ENCODE measurements around the gene MYRF. TPM values are rescaled to one million over a fixed set of nuclear protein-coding genes. Genes with fewer than 3 reads are reported as not detected.

MYRF gene
- total and polyA plus RNA-seq, 2 of the 4 experiments (the other 2 are of a cell fraction): 1.6 to 10.7 TPM

- H3K4me1 ChIP-seq (ENCODE audit: control insufficient read depth, insufficient read depth, low read length): peaks cover 5% of the 10 kb centered on the region
- DNase-seq (no peak), ATAC-seq (ENCODE audit: low read depth) (no peak)
- no peak overlapping the region for H3K56ac ChIP-seq (ENCODE audit: extremely low read depth, insufficient read depth, low read length)
- H3K9me3 ChIP-seq (ENCODE audit: control insufficient read depth, insufficient read depth, low read length): no peaks in the 10 kb centered on the region
- H3K4me3 ChIP-seq (ENCODE audit: insufficient read depth, low read depth, low read length): no peak overlapping the region
- no peak overlapping the region for H2BK15ac ChIP-seq (ENCODE audit: low read depth, low read length)
- H2AFZ ChIP-seq (replicated peaks; ENCODE audit: low read length, poor library complexity): peak overlapping the region; percentile 11
- no peaks in the 10 kb centered on the region for H3K79me1 ChIP-seq (ENCODE audit: low read depth in 1 of 2, low read length in 2 of 2)
- H3K9ac ChIP-seq (ENCODE audit: low read depth, low read length): no peak overlapping the region
- ChIA-PET POLR2A (ENCODE audit: unreplicated experiment) (interaction anchor here (0.5 kb wide), 1 partner anchor 10 kb away, joined by 7 read pairs; no protein-coding TSS in a partner anchor), CTCF (no interaction called here)
- no peak overlapping the region for H2BK5ac ChIP-seq (ENCODE audit: low read depth, low read length, poor library complexity, severe bottlenecking)
- H4K91ac ChIP-seq (ENCODE audit: insufficient read depth, low read depth, low read length): no peak overlapping the region
- H3K4ac ChIP-seq (ENCODE audit: low read depth, low read length): no peak overlapping the region
- no peak overlapping the region for H4K8ac ChIP-seq (ENCODE audit: low read depth in 2 of 2, low read length in 2 of 2)
- no peak overlapping the region for H4K5ac ChIP-seq (ENCODE audit: low read depth, low read length)
- H2AK9ac ChIP-seq (replicated peaks; ENCODE audit: low read depth, low read length, poor library complexity): no peak overlapping the region
- H2BK20ac ChIP-seq (ENCODE audit: low read depth, low read length): no peak overlapping the region
- no peak overlapping the region for H3K27ac ChIP-seq (ENCODE audit: insufficient read depth, low read length)
- H4K20me1 ChIP-seq (ENCODE audit: insufficient read depth, low read length): no peaks in the 10 kb centered on the region
- TF ChIP-seq POLR2A (IDR thresholded peaks at IDR 0.05; ENCODE audit: low read depth, low read length) (no peak), ELK1 (IDR thresholded peaks at IDR 0.05; ENCODE audit: borderline replicate concordance, low read depth, low read length) (no peak), RFX5 (IDR thresholded peaks at IDR 0.05; ENCODE audit: low read depth, low read length) (no peak), CHD1 (IDR thresholded peaks at IDR 0.05; ENCODE audit: low read depth, low read length) (no peak), CEBPB (IDR thresholded peaks at IDR 0.05; ENCODE audit: low read depth, low read length) (no peak), NFE2L2 (IDR thresholded peaks at IDR 0.05; ENCODE audit: low read depth, low read length) (no peak), MAZ (IDR thresholded peaks at IDR 0.05; ENCODE audit: borderline replicate concordance, low read depth, low read length) (no peak; the same call in 1 of the 2 replicates), SMC3 (IDR thresholded peaks at IDR 0.05; ENCODE audit: low read depth, low read length) (no peak), MAFK (IDR thresholded peaks at IDR 0.05; ENCODE audit: low read depth, low read length) (no peak), RCOR1 (IDR thresholded peaks at IDR 0.05; ENCODE audit: insufficient replicate concordance, low read length) (no peak), RAD21 (IDR thresholded peaks at IDR 0.05; ENCODE audit: low read length) (no peak), MXI1 (IDR thresholded peaks at IDR 0.05; ENCODE audit: borderline replicate concordance, low read depth, low read length) (no peak), FOS (IDR thresholded peaks at IDR 0.05; ENCODE audit: low read depth, low read length) (no peak), BHLHE40 (IDR thresholded peaks at IDR 0.05; ENCODE audit: low read depth, low read length) (no peak), CTCF (conservative IDR thresholded peaks at IDR 0.05; ENCODE audit: low read depth, low read length) (no peak)
- TF ChIP-seq, protein P1, sequence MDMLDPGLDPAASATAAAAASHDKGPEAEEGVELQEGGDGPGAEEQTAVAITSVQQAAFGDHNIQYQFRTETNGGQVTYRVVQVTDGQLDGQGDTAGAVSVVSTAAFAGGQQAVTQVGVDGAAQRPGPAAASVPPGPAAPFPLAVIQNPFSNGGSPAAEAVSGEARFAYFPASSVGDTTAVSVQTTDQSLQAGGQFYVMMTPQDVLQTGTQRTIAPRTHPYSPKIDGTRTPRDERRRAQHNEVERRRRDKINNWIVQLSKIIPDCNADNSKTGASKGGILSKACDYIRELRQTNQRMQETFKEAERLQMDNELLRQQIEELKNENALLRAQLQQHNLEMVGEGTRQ (IDR thresholded peaks at IDR 0.05; ENCODE audit: low read depth, low read length): no peak
- H3K23ac ChIP-seq (ENCODE audit: low read depth, low read length): no peak overlapping the region
- H3K14ac ChIP-seq (replicated peaks; ENCODE audit: low read depth, low read length): no peak overlapping the region
- H2AK5ac ChIP-seq (ENCODE audit: low read depth, low read length): peak overlapping the region; percentile 31
- 20% methylated on average over 2 of the region's 21 CpGs; no CpG with 5 or more reads in 1 of the 2 experiments for WGBS, 2 experiments (ENCODE audit: extremely low coverage in 2 of 2, insufficient read length in 1 of 2)
- no peak overlapping the region for H3K4me2 ChIP-seq (ENCODE audit: low read depth, low read length)
- H3K27me3 ChIP-seq (ENCODE audit: control insufficient read depth, insufficient read depth, low read length): peaks cover 3% of the 10 kb centered on the region; the same call in 1 of the 2 replicates
- H3K36me3 ChIP-seq (ENCODE audit: control insufficient read depth, insufficient read depth, low read length): no peaks in the 10 kb centered on the region
- no peaks in the 10 kb centered on the region for H3K9me1 ChIP-seq (ENCODE audit: insufficient read depth, low read length)
- H2BK120ac ChIP-seq (ENCODE audit: low read depth, low read length): no peak overlapping the region
- intact Hi-C loops (cut with micrococcal nuclease) (no loop called here), in situ Hi-C loops (cut with MboI; ENCODE audit: low sequenced_read_pairs) (no loop called here), dilution Hi-C loops (cut with HindIII; ENCODE audit: low sequenced_read_pairs, unreplicated experiment) (no loop called here)
- no TSS peak for BruUV-seq (replicated peaks)
- H3K18ac ChIP-seq (ENCODE audit: low read depth, low read length): no peak overlapping the region
These were observed 2.7 kb upstream of the MYRF start for GRCh38 chr11:61749591-61750217.
